Neuronal stem cell (in vitro differentiated cells): ENCODE measurements around the gene PDZD2.
A peak's percentile ranks its signal among the peaks of the same experiment; 100 is the strongest.

Experiments
- DNase-seq: peaks from one replicate; pipeline ENCODE4 v3.0.0-alpha.2; 2013; ENCODE audit warnings: low spot score
- H2AFZ ChIP-seq: one replicate; pipeline ENCODE4 v1.6.1; 2013; ENCODE audit warnings: mild to moderate bottlenecking, low read length, inconsistent platforms
- H2AK5ac ChIP-seq: 2 replicates; pipeline ENCODE4 v1.6.1; 2013; ENCODE audit warnings: low read depth, mild to moderate bottlenecking, inconsistent platforms, low read length, moderate library complexity, mixed read lengths
- H2BK120ac ChIP-seq: 2 replicates; pipeline ENCODE4 v1.6.1; 2013; ENCODE audit warnings: low read depth, mild to moderate bottlenecking, inconsistent platforms, low read length, moderate library complexity, mixed read lengths
- H2BK12ac ChIP-seq: one replicate; pipeline ENCODE4 v1.6.1; 2013; ENCODE audit warnings: low read length, inconsistent platforms
- H2BK15ac ChIP-seq: 2 replicates; pipeline ENCODE4 v1.6.1; 2013; ENCODE audit warnings: mild to moderate bottlenecking, low read length, inconsistent platforms, mixed read lengths
- H2BK5ac ChIP-seq: one replicate; pipeline ENCODE4 v1.6.1; 2013; ENCODE audit warnings: inconsistent platforms, mild to moderate bottlenecking, low read length, moderate library complexity
- H3K14ac ChIP-seq: one replicate; pipeline ENCODE4 v1.6.1; 2013; ENCODE audit warnings: low read length, inconsistent platforms
- H3K18ac ChIP-seq: 2 replicates; pipeline ENCODE4 v1.6.1; 2013; ENCODE audit warnings: low read length, inconsistent platforms
- H3K23ac ChIP-seq: 2 replicates; pipeline ENCODE4 v1.6.1; 2013; ENCODE audit warnings: low read depth, mild to moderate bottlenecking, mixed read lengths, low read length, inconsistent platforms; ENCODE audit not compliant: poor library complexity
- H3K27ac ChIP-seq: replicated peaks from 3 replicates; pipeline ENCODE4 v1.5.1; 2013; ENCODE audit warnings: low read length, inconsistent platforms
- H3K27me3 ChIP-seq, 3 experiments: 2 replicates each; pipeline ENCODE4 v1.6.1; 2013; ENCODE audit warnings: low read length in 3 of 3, mild to moderate bottlenecking in 2 of 3, inconsistent platforms in 1 of 3, low read depth in 1 of 3, mixed read lengths in 1 of 3, moderate library complexity in 1 of 3; ENCODE audit not compliant: control insufficient read depth in 3 of 3, insufficient read depth in 3 of 3
- H3K36me3 ChIP-seq, 2 donors: replicated peaks in 1 of 2; 2 replicates each; pipeline ENCODE4 v1.6.1; 2013; ENCODE audit warnings: low read length in 2 of 2; ENCODE audit not compliant: control insufficient read depth in 2 of 2, insufficient read depth in 2 of 2
- H3K4ac ChIP-seq: 2 replicates; pipeline ENCODE4 v1.6.1; 2013; ENCODE audit warnings: inconsistent platforms, mild to moderate bottlenecking, low read length, moderate library complexity
- H3K4me1 ChIP-seq, 2 donors: 1 replicate in 1 of 2; 2 replicates in 1 of 2; pipeline ENCODE4 v1.6.1; 2013; ENCODE audit warnings: low read length in 2 of 2, low read depth in 1 of 2; ENCODE audit not compliant: control insufficient read depth in 2 of 2, insufficient read depth in 1 of 2
- H3K4me2 ChIP-seq: one replicate; pipeline ENCODE4 v1.6.1; 2013; ENCODE audit warnings: mild to moderate bottlenecking, low read length, inconsistent platforms; ENCODE audit not compliant: insufficient read depth, poor library complexity, severe bottlenecking
- H3K4me3 ChIP-seq, 2 donors: 2 replicates each; pipeline ENCODE4 v1.5.1; 2013; ENCODE audit warnings: low read length in 2 of 2, mild to moderate bottlenecking in 2 of 2, inconsistent platforms in 1 of 2, moderate library complexity in 1 of 2
- H3K79me1 ChIP-seq: one replicate; pipeline ENCODE4 v1.6.1; 2013; ENCODE audit warnings: low read depth, mild to moderate bottlenecking, inconsistent platforms, low read length, moderate library complexity
- H3K9ac ChIP-seq: one replicate; pipeline ENCODE4 v1.6.1; 2013; ENCODE audit warnings: mild to moderate bottlenecking, low read depth, low read length, inconsistent platforms; ENCODE audit not compliant: poor library complexity
- H3K9me3 ChIP-seq, 2 donors: replicated peaks in 1 of 2; 2 replicates each; pipeline versions ENCODE3 to v1.6.1; 2013; ENCODE audit warnings: low read length in 2 of 2, mild to moderate bottlenecking in 2 of 2, inconsistent platforms in 1 of 2, low read depth in 1 of 2, mixed read lengths in 1 of 2, moderate library complexity in 1 of 2; ENCODE audit not compliant: control insufficient read depth in 2 of 2, insufficient read depth in 1 of 2
- H4K8ac ChIP-seq: one replicate; pipeline ENCODE4 v1.6.1; 2013; ENCODE audit warnings: low read depth, mild to moderate bottlenecking, inconsistent platforms, low read length, moderate library complexity
- H4K91ac ChIP-seq: one replicate; pipeline ENCODE4 v1.6.1; 2013; ENCODE audit warnings: low read length, low read depth, mild to moderate bottlenecking, inconsistent platforms; ENCODE audit not compliant: poor library complexity
- WGBS, 2 donors: extraction: QIAGEN DNeasy Blood & Tissue Kit; methylation state at CpG; one replicate each; pipeline ENCODE4 v1.1.7; 2013; ENCODE audit warnings: missing lambda C conversion rate in 2 of 2, mixed read lengths in 1 of 2; ENCODE audit not compliant: insufficient read length in 2 of 2, insufficient replicate concordance in 1 of 2; ENCODE audit errors: extremely low coverage in 2 of 2; 5-methylcytosine and 5-hydroxymethylcytosine counted together

Gene PDZD2

DNA sequence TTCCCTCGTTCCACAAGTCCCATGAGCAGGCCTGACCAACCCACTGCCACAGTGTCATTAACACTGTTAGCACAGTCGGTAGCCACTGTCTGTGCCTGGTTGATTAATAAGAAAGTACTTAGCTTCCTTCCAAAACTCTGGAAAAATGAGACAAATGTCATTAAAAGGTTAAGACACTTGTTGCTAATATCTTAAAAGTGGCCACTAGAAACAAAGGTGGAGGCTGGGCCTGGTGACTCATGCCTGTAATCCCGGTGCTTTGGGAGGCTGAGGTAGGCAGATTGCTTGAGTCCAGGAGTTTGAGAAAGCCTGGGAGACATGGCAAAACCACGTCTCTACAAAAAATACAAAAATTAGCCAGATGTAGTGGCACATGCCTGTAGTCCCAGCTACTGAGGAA lies 194.0 kb downstream of the PDZD2 start:
- peak overlapping the region; percentile 67 for H2BK15ac ChIP-seq
- H3K4ac ChIP-seq = no peak overlapping the region
- no peaks in the 10 kb centered on the region for H3K27me3 ChIP-seq
- WGBS, 2 donors = no CpG with 5 or more reads among the region's 4 CpGs
- H3K4me1 ChIP-seq = no peaks in the 10 kb centered on the region
- H3K36me3 ChIP-seq = no peaks in the 10 kb centered on the region
- H3K9ac ChIP-seq = no peak overlapping the region
- no peak overlapping the region for H3K14ac ChIP-seq
- no peak overlapping the region for H4K91ac ChIP-seq
- no peaks in the 10 kb centered on the region for H3K79me1 ChIP-seq
- no peak overlapping the region for H4K8ac ChIP-seq
- H3K4me3 ChIP-seq = no peak overlapping the region
- peaks cover 2 to 9% of the 10 kb centered on the region in 2 donors for H3K9me3 ChIP-seq
- no peak overlapping the region for H2AFZ ChIP-seq
- H3K4me2 ChIP-seq = no peak overlapping the region
- no peak overlapping the region for H2BK12ac ChIP-seq
- H3K18ac ChIP-seq = no peak overlapping the region
- no peak overlapping the region for H2BK5ac ChIP-seq
- H2BK120ac ChIP-seq = no peak overlapping the region
- H3K27ac ChIP-seq = no peak overlapping the region
- no peak for DNase-seq
- no peak overlapping the region for H2AK5ac ChIP-seq
- no peak overlapping the region for H3K23ac ChIP-seq

DNA sequence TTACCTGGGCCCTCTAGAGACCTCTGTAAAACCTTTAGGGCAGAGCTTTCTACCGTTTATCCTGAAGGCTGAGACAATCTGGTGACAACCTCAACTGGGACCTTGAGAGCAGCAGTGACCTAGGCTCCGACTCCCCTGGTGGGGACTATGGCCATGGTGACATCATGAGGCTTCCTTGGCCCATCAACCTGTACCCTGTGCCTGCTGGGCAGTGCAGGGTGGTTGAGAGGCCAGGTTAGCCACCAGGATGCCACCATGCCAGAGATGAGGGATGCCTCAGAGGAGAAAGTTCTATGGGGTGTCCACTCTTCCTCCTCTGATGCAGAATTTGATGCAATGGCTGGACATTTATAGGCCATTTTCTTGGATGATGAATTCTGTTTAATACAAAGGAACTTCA lies 194.8 kb downstream of the PDZD2 start:
- Histone ChIP-seq H2BK12ac (no peak overlapping the region), H3K27ac (no peak overlapping the region), H2BK5ac (no peak overlapping the region), H4K91ac (no peak overlapping the region), H3K36me3 (no peaks in the 10 kb centered on the region), H3K4ac (no peak overlapping the region), H3K23ac (no peak overlapping the region), H3K9ac (no peak overlapping the region), H3K79me1 (no peaks in the 10 kb centered on the region), H3K27me3 (no peaks in the 10 kb centered on the region), H3K4me1 (no peaks in the 10 kb centered on the region), H2BK120ac (no peak overlapping the region), H3K14ac (no peak overlapping the region), H2AK5ac (no peak overlapping the region), H3K4me2 (no peak overlapping the region), H2BK15ac (no peak overlapping the region), H2AFZ (no peak overlapping the region), H4K8ac (no peak overlapping the region), H3K4me3 (no peak overlapping the region), H3K9me3 (peaks cover 0 to 3% of the 10 kb centered on the region in 2 donors), H3K18ac (peak overlapping the region; percentile 65)
- DNase-seq = no peak
- WGBS, 2 donors = no CpG with 5 or more reads among the region's 2 CpGs

DNA sequence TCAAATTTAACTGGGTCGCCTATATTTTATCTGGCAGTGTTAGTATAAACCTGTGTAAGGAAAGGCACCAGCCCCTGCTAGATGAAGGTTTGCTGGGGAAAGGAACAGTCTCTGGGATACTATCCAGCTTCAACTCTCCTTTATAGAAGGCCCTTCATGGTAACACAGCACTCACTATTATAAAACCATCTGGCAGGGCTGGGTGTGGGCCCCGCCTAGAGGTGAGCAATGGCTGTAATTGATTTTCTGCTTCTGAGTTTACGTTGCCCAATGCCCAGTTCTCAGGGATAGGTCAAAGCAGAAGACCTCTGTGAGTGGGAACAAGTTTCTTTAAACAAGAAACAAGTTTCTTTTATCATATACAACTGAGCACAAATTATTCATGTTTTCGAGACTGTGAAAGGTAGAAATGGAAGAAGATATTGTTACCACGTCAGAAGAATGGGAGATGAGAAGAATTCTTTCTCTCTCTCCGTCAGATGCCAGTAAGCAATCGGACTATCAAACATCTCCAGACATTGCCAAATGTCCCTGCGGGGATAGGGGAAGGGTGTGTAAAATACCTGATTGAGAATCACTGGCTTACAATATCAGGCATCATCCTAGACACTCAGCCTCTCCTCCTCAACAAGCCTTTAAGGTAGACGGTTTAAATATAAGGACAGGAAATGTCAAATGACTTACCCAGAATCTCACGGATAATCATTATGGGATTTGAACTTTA lies 205.9 kb downstream of the PDZD2 start:
- no CpG with 5 or more reads among the region's 10 CpGs for WGBS, 2 donors
- no peak overlapping the region for H3K9ac ChIP-seq

DNA sequence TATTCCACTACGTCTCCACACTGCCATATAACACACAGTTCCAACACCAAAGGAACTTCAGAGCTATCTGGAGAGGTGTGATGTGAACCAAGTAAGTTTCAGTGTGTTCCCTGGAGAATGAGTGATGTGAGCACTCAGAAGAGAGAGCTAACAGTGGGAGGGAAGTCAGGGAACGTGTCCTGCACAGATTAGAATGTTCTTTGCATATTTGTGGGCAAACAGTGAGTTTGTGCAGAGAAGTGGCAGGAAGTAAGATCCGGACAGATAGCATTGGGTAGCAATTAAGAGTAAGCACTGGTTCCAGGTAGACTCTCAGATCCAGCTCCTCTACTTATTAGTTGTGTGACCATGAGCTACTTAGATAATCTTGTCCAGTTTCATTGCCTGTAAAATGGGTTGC lies 206.4 kb downstream of the PDZD2 start:
- Histone ChIP-seq H3K27ac (no peak overlapping the region), H3K18ac (no peak overlapping the region), H3K79me1 (no peaks in the 10 kb centered on the region), H3K4me2 (no peak overlapping the region), H4K8ac (no peak overlapping the region), H3K14ac (no peak overlapping the region), H3K9ac (no peak overlapping the region), H3K36me3 (no peaks in the 10 kb centered on the region), H2AFZ (no peak overlapping the region), H4K91ac (no peak overlapping the region), H3K27me3 (no peaks in the 10 kb centered on the region), H2BK5ac (no peak overlapping the region), H2BK15ac (no peak overlapping the region), H3K4me3 (no peak overlapping the region), H3K4me1 (no peaks in the 10 kb centered on the region), H3K23ac (no peak overlapping the region), H3K9me3 (no peaks in the 10 kb centered on the region), H2BK12ac (no peak overlapping the region), H2BK120ac (no peak overlapping the region), H2AK5ac (no peak overlapping the region), H3K4ac (no peak overlapping the region)
- no peak for DNase-seq
- WGBS, 2 donors = no CpG with 5 or more reads among the region's 3 CpGs

More for the DNA sequence above, 205.9 kb downstream of the PDZD2 start:
- H3K4me3 ChIP-seq = no peak overlapping the region
- no peak overlapping the region for H3K14ac ChIP-seq
- no peak overlapping the region for H3K27ac ChIP-seq
- H3K4ac ChIP-seq = no peak overlapping the region
- H2AFZ ChIP-seq = no peak overlapping the region
- H3K36me3 ChIP-seq = no peaks in the 10 kb centered on the region
- no peak overlapping the region for H3K18ac ChIP-seq
- H4K91ac ChIP-seq = no peak overlapping the region
- H2BK15ac ChIP-seq = no peak overlapping the region
- H3K4me1 ChIP-seq = no peaks in the 10 kb centered on the region
- H3K4me2 ChIP-seq = no peak overlapping the region
- DNase-seq = no peak
- H3K9me3 ChIP-seq = no peaks in the 10 kb centered on the region
- no peak overlapping the region for H2BK120ac ChIP-seq
- H2BK12ac ChIP-seq = no peak overlapping the region
- H3K23ac ChIP-seq = no peak overlapping the region
- H3K79me1 ChIP-seq = no peaks in the 10 kb centered on the region
- no peak overlapping the region for H2AK5ac ChIP-seq
- no peaks in the 10 kb centered on the region for H3K27me3 ChIP-seq
- no peak overlapping the region for H4K8ac ChIP-seq
- H2BK5ac ChIP-seq = no peak overlapping the region
